GF-D8 (cell line): ENCODE measurements around the gene PRELID1.
A peak's percentile ranks its signal among the peaks of the same experiment; 100 is the strongest.
"Not testable (repeated sequence)": the region's sequence is repeated elsewhere in the genome, so short reads cannot be mapped to it uniquely, and the experiment has no call there.

Source experiments
- DNase-seq: peaks from one replicate; lab custom pipeline; 2025; lab: John Stamatoyannopoulos, UW

PRELID1 gene

GRCh38 chr5:177336603-177337494, 33.2 kb downstream of the PRELID1 start:
- DNase-seq = no peak

GRCh38 chr5:177338251-177339106, 34.9 kb downstream of the PRELID1 start:
- DNase-seq = no peak

GRCh38 chr5:177339107-177339638, 35.6 kb downstream of the PRELID1 start:
- no peak for DNase-seq

GRCh38 chr5:177343000-177343399, 39.4 kb downstream of the PRELID1 start:
- not testable (repeated sequence) for DNase-seq

DNA sequence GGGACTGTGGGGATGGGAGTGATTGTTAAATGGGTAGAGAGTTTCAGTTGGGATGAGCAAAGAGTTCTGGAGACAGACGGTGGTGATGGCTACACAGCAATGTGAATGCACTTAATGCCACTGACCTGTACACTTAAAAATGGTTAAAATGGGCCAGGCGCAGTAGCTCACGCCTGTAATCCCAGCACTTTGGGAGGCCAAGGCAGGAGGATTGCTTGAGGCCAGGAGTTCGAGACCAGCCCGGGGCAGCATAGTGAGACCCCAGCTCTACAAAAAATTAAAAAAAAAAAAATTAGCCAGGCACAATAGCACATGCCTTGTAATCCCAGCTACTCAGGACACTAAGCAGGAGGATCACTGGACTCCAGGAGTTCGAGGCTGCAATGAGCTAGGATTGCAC, 40.2 kb downstream of the PRELID1 start:
- no peak for DNase-seq

- DNase-seq = no peak
These were observed 41.3 kb downstream of the PRELID1 start for GRCh38 chr5:177344891-177345290.

DNA sequence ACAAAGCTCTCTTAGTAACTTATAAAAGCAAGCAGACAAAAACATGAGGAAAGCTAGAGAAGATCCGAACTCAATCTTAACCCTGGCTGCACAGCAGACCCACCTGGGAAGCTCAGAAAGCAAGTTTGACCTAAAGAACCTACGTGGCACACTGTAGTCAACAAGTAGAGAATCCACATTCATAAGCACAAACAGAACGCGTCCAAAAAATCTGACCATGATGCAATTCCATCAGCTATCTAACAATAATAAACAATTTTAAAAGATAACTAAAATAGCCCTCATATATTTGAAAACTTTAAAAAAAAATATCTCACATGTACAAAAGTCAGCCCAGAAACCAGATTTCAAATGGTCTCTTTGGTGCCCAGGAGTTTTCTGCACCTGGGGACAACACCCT, 43.2 kb downstream of the PRELID1 start:
- DNase-seq = no peak

DNA sequence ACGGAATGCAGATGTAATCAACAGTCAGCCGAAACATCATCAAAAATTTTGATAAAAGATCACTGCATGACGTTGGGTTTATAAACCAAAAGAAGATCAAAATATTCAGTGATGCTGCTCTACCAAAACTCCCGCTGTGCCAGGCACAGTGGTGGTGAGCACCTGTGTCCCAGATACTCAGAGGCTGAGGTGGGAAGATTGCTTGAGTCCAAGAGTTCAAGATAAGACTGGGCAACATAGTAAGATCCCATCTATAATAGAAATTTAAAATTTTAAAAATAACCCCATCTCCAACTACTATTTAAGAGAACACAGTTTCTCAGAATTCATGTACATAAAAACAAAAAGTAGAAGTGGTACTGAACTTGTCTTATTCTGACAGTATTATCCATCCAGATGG, 44.1 kb downstream of the PRELID1 start:
- DNase-seq = no peak

GRCh38 chr5:177349362-177349647, 45.7 kb downstream of the PRELID1 start:
- no peak for DNase-seq

- no peak for DNase-seq
These were observed 46.2 kb downstream of the PRELID1 start for GRCh38 chr5:177349762-177350161.

- DNase-seq = no peak
These were observed 47.3 kb downstream of the PRELID1 start for GRCh38 chr5:177350776-177351391.

- peak; percentile 79 for DNase-seq
These were observed 48.1 kb downstream of the PRELID1 start, which contains the start of gene LMAN2 for GRCh38 chr5:177351392-177352329. LMAN2 (minus strand) TSS chr5:177351668; CDS start chr5:177351647, 21 bp downstream.

DNA sequence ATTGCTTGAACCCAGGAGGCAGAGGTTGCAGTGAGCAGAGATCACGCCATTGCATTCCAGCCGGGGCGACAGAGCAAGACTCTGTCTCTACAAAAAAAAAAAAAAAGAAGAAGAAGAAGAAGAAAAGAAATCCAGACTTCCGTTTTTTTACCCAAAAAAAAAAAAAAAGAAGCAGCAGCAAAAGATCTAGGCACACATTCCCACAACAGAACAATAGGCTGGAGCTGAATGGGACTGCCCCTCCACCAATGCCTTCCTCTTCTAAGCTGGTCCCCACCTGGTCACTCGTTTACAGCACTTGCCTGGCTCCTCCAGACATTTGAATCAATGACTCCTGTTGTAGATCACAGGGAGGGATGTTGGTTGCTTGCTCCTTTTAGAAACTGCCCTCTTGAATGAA, 49.5 kb downstream of the PRELID1 start:
- DNase-seq = no peak

DNA sequence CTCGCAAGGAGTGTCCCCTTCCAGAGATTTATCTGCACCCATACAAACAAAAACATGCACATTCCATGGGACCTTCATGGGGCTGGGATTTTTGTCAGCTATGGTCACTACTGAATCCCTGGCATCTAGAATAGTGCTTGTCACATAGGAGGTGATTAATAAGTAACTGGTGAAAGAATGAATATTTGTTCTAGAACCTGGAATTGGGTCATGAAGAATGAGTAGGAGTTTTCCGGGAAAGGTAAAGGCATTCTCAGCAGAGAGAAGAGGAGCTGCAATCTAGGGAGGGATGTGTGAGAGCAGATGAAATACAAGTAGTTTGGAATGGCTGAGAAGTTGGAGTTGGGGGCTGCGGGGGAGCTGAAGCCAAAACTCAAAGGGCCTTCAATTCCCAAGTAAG, 50.7 kb downstream of the PRELID1 start:
- DNase-seq = no peak

DNA sequence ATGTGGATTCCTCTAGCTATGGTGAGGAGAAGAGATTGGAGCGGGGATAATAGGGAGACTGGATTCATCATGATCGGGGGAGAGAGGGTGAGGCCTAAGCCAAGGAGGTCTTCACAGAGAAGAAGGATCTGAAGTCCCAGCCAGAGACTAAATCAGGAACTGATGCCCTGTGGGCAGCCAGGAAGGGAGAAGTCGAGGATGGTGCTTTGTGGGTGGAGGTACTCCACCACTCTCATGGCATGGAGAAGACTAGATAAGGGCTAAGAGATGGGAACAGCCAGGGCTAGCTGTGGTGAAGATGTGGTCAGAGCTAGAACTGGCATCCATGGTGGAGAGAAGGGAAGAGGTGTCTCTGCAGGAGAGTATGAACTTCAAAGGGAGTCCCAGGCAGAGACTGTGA, 51.1 kb downstream of the PRELID1 start:
- no peak for DNase-seq

GRCh38 chr5:177355162-177355867, 51.7 kb downstream of the PRELID1 start:
- no peak for DNase-seq

DNA sequence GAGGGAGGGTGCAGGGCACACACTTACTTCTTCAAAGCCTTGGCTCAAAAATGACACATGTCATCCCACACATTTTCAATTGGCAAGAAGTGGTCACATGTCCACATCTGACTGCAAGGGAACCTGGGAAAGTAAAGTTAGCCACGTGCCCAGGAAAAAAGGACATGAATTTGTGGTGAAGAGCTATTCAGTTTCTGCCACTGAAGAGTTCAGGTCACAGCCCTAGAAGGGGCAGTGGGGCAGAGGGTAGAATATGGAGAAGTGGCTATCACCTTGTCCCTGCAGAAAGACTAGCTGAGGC, 52.2 kb downstream of the PRELID1 start:
- DNase-seq = peak; percentile 75
